K562 (cell line): ENCODE results near the gene SLC25A15. TPM values are rescaled to one million over a fixed set of nuclear protein-coding genes. Genes with fewer than 3 reads are reported as not detected.

Experiments
- BCL6 ChIP-seq: fragments of 250-450 bp; sonication (Bioruptor Pico); IDR thresholded peaks from 2 replicates; pipeline ENCODE4 v1.4.0; 2020
- BRF1 ChIP-seq: IDR thresholded peaks from 3 replicates; pipeline ENCODE4 v1.6.1; 2011; ENCODE audit warnings: borderline replicate concordance, mild to moderate bottlenecking; ENCODE audit not compliant: insufficient read length; ENCODE audit errors: extremely low read depth
- CBFA2T2 ChIP-seq: fragments of 450-650 bp; conservative IDR thresholded peaks from 2 replicates; pipeline ENCODE4 v1.6.1; 2017; ENCODE audit warnings: mild to moderate bottlenecking
- CTBP1 ChIP-seq: fragments of 450-650 bp; IDR thresholded peaks from 2 replicates; pipeline ENCODE4 v1.6.1; 2016; ENCODE audit warnings: borderline replicate concordance
- ETS2 ChIP-seq: IDR thresholded peaks from 2 replicates; pipeline ENCODE4 v1.6.1; 2016; ENCODE audit warnings: borderline replicate concordance, missing genetic modification characterization, mild to moderate bottlenecking, moderate library complexity, missing compliant biosample characterization; ENCODE audit not compliant: poor library complexity, severe bottlenecking
- FOXK2 ChIP-seq, 2 experiments: fragments of 450-650 bp; IDR thresholded peaks in 1 of 2; conservative IDR thresholded peaks in 1 of 2; 2 replicates each; pipeline ENCODE4 v1.6.1; 2016; ENCODE audit warnings: low read depth in 2 of 2, mild to moderate bottlenecking in 1 of 2
- ILF3 ChIP-seq: fragments of 450-650 bp; IDR thresholded peaks from 2 replicates; pipeline ENCODE4 v1.6.1; 2018; ENCODE audit warnings: antibody characterized with exemption, mild to moderate bottlenecking, moderate library complexity, borderline replicate concordance
- NONO ChIP-seq, 2 experiments: fragments of 200-400 bp in 1 of 2; fragments of 450-650 bp in 1 of 2; formaldehyde crosslinking in 1 of 2; IDR thresholded peaks; 2 replicates each; pipeline ENCODE4 v1.6.1; 2017; ENCODE audit warnings: low read depth in 2 of 2, mild to moderate bottlenecking in 2 of 2, moderate library complexity in 2 of 2, low read length in 1 of 2
- NR3C1 ChIP-seq: sonication (generic); formaldehyde crosslinking; IDR thresholded peaks from 2 replicates; pipeline ENCODE4 v1.8.1; 2022; ENCODE audit warnings: missing genetic modification reagents
- TFAM ChIP-seq: fragments of 250-450 bp; sonication (Bioruptor Pico); conservative IDR thresholded peaks from 2 replicates; pipeline ENCODE4 v1.5.0; 2021; ENCODE audit warnings: mild to moderate bottlenecking, moderate library complexity
- XRCC5 ChIP-seq: fragments of 200-400 bp; formaldehyde crosslinking; IDR thresholded peaks from 2 replicates; pipeline ENCODE4 v1.6.1; 2017; ENCODE audit warnings: low read depth, mild to moderate bottlenecking, low read length
- ZNF146 ChIP-seq: IDR thresholded peaks from one replicate; pipeline ENCODE4 v1.6.1; 2018; ENCODE audit warnings: missing compliant biosample characterization; ENCODE audit not compliant: unreplicated experiment
- ZNF311 ChIP-seq: fragments of 250-450 bp; sonication (Bioruptor Pico); IDR thresholded peaks from 2 replicates; pipeline ENCODE4 v1.4.0; 2020; ENCODE audit warnings: mild to moderate bottlenecking, moderate library complexity
- ZNF384 ChIP-seq: IDR thresholded peaks from 2 replicates; pipeline ENCODE4 v1.6.1; 2012; ENCODE audit warnings: low read depth, low read length, improper control_type of control experiment
- ZNF586 ChIP-seq: fragments of 450-650 bp; formaldehyde crosslinking; conservative IDR thresholded peaks from 2 replicates; pipeline ENCODE4 v1.4.0; 2020; ENCODE audit warnings: mild to moderate bottlenecking, moderate library complexity
- ZNF592 ChIP-seq: fragments of 450-650 bp; IDR thresholded peaks from 2 replicates; pipeline ENCODE4 v1.6.1; 2017; ENCODE audit warnings: antibody characterized with exemption, mild to moderate bottlenecking
- polyA plus RNA-seq, 8 experiments: library from polyadenylated mRNA; depleted of rRNA in 4 of 8; stranded (reverse) in 5 of 8; unstranded in 3 of 8; fragments of >200 nt; fragmentation: Nextera tagmentation in 2 of 8; fragmentation: Illumina TruSeq in 1 of 8; extraction: Ambion mirVana in 2 of 8; extraction: Trizol in 1 of 8; gene quantifications; 2 replicates each; pipeline versions ENCODE4 v1.2.1 to v1.2.3, GENCODE V29; 2011 to 2014; ENCODE audit warnings: inconsistent platforms in 1 of 8, missing spikeins in 1 of 8
- total RNA-seq, 7 experiments: library from RNA; depleted of rRNA in 6 of 7; stranded (reverse); fragments of >200 nt in 6 of 7; fragmentation: Illumina TruSeq in 2 of 7; extraction: Trizol in 2 of 7; gene quantifications; 2 replicates each; pipeline versions ENCODE4 v1.2.1 to v1.2.3, GENCODE V29; 2011 to 2021; ENCODE audit warnings: low replicate concordance in 1 of 7
- TF ChIP-seq, protein P1 (sequence below): fragments of 250-450 bp; sonication (Bioruptor Pico); IDR thresholded peaks from 2 replicates; pipeline ENCODE4 v1.5.1; 2021; ENCODE audit warnings: mild to moderate bottlenecking
- TF ChIP-seq, protein P2 (sequence below), 3 experiments: IDR thresholded peaks in 2 of 3; conservative IDR thresholded peaks in 1 of 3; 2 replicates each; pipeline ENCODE4 v1.5.1; 2011 to 2012; ENCODE audit warnings: low read length in 3 of 3, mild to moderate bottlenecking in 3 of 3, control low read depth in 2 of 3, improper control_type of control experiment in 1 of 3, inconsistent platforms in 1 of 3, low read depth in 1 of 3, mixed read lengths in 1 of 3, moderate library complexity in 1 of 3; ENCODE audit not compliant: insufficient read depth in 2 of 3

Gene SLC25A15
- total and polyA plus RNA-seq, 9 of the 15 experiments (the other 6 are each of a cell fraction or from before 2014, with no cell fraction given): 3.5 to 30.5 (median 20.3) TPM

DNA sequence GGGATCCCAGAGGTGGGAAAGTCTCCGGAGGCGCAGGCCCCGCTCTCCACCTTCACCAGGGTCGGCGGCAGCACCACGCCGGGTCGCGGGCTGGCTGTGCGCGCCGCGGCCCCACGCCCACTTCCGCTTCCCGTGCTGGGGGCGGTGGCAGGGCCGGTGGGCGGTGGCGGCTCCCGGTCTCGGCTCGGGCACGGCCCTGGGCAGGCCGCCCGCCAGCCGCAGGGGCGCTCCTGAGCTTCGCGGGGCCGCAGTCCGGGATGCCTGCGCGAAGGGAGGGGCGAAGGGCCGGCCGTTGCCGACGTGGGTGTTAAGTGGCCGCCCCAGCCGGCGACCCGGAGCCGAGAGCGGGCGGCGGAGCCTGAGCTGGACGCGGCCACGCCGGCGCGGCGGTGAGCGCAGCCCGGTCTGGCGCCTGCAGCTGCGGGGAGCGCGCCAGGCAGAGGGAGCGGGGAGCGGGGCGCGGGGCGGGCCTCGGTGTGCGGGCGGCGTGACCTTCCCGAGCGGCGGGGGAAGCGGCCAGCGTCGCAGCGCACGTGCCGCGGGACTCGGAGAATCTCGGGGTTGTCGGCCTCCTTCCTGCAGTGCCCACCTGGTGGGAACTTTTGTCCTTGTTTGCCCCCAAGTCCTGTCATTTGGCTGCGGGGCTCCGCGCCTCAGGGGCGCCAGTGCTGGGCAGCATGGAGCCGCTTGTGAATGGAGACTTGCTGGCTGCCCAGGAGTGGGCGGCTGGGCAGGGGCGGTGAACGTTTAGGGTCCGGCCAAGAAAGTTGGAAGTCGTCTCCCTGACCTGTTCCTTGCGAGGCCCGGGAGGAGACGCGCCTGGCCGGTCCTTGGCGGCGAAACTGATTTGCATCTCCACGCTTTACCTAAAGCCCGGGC is at the start of gene SLC25A15 (continued):
- TF ChIP-seq, protein P1, sequence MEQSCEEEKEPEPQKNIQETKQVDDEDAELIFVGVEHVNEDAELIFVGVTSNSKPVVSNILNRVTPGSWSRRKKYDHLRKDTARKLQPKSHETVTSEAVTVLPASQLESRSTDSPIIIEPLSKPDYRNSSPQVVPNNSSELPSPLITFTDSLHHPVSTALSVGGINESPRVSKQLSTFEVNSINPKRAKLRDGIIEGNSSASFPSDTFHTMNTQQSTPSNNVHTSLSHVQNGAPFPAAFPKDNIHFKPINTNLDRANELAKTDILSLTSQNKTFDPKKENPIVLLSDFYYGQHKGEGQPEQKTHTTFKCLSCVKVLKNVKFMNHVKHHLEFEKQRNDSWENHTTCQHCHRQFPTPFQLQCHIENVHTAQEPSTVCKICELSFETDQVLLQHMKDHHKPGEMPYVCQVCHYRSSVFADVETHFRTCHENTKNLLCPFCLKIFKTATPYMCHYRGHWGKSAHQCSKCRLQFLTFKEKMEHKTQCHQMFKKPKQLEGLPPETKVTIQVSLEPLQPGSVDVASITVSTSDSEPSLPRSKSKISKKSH (CRISPR knock-in tag): no peak
- TF ChIP-seq ZNF592: peak; percentile 60; the same call in 1 of the 2 replicates
- TF ChIP-seq ZNF146 (CRISPR knock-in tag): no peak
- TF ChIP-seq ZNF311: no peak
- TF ChIP-seq BCL6: no peak
- no peak for TF ChIP-seq CBFA2T2
- no peak for TF ChIP-seq XRCC5
- peak; percentile 88 for TF ChIP-seq CTBP1
- TF ChIP-seq NONO (IDR thresholded peaks at IDR 0.05; ENCODE audit: low read depth in 2 of 2, low read length in 1 of 2): peak; percentile 20 to 52; a peak in 1 of 4 replicates
- no peak for TF ChIP-seq FOXK2 (conservative IDR thresholded peaks at IDR 0.05 in 1 of 2, IDR thresholded peaks at IDR 0.05 in 1 of 2; ENCODE audit: low read depth in 2 of 2)
- no peak for TF ChIP-seq ZNF384
- TF ChIP-seq ZNF586 (CRISPR knock-in tag): no peak
- no peak for TF ChIP-seq TFAM
- no peak for TF ChIP-seq BRF1
- no peak for TF ChIP-seq ILF3
- no peak for TF ChIP-seq NR3C1 (CRISPR knock-in tag)
- TF ChIP-seq, protein P2, sequence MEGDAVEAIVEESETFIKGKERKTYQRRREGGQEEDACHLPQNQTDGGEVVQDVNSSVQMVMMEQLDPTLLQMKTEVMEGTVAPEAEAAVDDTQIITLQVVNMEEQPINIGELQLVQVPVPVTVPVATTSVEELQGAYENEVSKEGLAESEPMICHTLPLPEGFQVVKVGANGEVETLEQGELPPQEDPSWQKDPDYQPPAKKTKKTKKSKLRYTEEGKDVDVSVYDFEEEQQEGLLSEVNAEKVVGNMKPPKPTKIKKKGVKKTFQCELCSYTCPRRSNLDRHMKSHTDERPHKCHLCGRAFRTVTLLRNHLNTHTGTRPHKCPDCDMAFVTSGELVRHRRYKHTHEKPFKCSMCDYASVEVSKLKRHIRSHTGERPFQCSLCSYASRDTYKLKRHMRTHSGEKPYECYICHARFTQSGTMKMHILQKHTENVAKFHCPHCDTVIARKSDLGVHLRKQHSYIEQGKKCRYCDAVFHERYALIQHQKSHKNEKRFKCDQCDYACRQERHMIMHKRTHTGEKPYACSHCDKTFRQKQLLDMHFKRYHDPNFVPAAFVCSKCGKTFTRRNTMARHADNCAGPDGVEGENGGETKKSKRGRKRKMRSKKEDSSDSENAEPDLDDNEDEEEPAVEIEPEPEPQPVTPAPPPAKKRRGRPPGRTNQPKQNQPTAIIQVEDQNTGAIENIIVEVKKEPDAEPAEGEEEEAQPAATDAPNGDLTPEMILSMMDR (IDR thresholded peaks at IDR 0.05 in 2 of 3, conservative IDR thresholded peaks at IDR 0.05 in 1 of 3; ENCODE audit: insufficient read depth in 2 of 3, low read depth in 1 of 3, low read length in 3 of 3): peak in 2 of 3 experiments; percentile 28 to 47; a peak in 3 of 6 replicates
- no peak for TF ChIP-seq ETS2 (tag)
